ENCODE measurements around the gene LRWD1.

The LRWD1 gene

GRCh38 chr7:102464577-102465280, at the start of gene LRWD1, which contains the start of gene ALKBH4:
Gene LRWD1, plus strand, starts transcription at chr7:102464984. Its CDS starts 97 bp downstream, at chr7:102465081.
Gene ALKBH4, minus strand, starts transcription at chr7:102464863. Its CDS starts 27 bp downstream, at chr7:102464836.
- peak; percentile 78 for DNase-seq

GRCh38 chr7:102415685-102416225, 49.0 kb upstream of the LRWD1 start:
- DNase-seq: no peak

- DNase-seq: no peak
Measured at GRCh38 chr7:102416406-102416805, 48.4 kb upstream of the LRWD1 start.

GRCh38 chr7:102417105-102417504, 47.7 kb upstream of the LRWD1 start:
- no peak for DNase-seq

DNA sequence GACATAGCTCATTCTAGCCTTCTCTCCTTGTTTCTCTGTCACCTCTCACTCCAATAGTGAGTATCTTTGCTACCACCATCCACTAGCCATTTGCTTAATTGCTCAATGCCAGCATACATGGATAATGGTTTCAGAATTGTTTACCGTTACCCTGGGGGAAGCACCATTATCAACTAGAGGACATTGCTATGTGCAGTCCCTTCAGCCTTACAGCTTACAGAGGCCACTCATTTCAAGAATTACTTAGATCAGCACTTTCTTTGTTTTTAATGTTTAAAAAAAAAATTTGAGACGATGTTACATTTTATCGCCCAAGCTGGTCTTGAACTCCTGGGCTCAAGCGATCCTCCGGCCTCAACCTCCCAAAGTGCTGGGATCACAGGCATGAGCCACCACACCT, 46.2 kb upstream of the LRWD1 start:
- DNase-seq: no peak

DNA sequence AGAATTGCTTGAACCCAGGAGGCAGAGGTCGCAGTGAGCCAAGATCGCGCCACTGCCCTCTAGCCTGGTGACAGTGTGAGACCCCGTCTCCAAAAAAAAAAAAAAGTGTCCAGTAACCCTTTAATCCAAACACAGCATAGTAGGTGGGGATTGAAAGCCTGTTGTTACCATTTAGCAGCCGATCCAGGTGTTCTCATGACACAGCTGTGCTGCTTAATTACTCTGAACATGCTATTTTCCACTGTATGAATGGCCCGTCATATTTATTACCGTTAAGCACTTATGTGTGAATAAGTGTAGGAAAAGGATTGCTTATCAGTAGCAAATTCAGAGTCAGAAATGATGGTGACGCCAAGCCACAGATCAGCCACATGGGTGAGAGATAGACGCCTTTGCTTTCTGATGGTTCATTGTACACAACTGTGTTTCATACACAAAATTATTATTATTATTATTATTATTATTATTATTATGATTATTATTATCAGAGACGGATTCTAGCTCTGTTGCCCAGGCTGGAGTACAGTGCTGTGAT, 43.0 kb upstream of the LRWD1 start:
- DNase-seq: no peak

- no peak for DNase-seq
Measured at GRCh38 chr7:102424129-102424551, 40.6 kb upstream of the LRWD1 start.

DNA sequence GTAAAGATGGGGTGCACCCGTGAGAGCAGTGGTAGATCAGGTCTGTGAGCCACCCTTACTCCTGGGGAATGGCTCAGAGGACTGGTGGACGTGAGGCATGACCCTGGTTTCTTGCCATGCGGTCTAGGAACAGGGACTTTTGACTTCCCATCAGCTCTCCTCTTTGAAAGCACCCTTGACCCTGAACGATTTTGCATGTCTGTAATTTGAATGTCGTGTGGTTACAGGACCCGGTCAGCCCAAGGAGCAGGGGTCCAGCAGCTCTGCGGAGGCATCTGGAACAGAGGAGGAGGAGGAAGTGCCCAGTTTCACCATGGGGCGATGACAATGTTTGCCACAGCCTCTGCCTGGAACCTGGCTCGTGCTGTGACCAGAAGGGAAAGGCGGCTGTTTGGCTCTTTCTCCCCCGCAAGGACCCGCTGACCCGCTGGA, 40.0 kb upstream of the LRWD1 start:
- no peak for DNase-seq

DNA sequence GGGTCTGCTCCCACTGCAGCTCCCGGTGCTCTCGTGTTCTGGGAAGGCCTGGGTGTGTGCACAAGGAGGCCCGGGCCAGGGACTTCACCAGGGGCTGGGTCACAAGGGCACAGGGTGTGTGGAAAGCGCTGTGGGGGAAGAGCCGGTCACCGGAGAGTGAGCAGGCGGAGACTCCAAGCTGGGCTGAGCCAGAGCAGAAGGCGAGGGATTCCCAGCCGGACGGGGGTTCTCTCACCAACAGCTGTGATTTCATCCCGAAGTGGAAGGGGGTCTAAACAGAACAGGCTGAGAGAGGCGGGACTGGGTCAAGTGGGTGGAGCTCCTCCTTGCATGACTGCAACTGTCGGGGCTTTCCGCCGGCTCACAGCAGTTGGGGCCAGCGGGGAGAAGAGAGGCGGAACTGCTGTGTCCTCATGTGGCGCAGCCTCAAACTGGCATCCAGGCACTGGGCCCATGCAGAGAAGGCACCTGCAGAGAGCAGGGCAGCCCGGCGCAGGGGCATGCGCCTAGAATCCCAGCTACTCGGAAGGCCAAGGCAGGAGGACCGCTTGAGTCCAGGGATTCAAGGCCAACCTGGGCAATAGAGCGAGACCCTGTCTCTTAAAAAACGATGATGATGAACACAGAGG, 39.0 kb upstream of the LRWD1 start:
- DNase-seq: no peak

DNA sequence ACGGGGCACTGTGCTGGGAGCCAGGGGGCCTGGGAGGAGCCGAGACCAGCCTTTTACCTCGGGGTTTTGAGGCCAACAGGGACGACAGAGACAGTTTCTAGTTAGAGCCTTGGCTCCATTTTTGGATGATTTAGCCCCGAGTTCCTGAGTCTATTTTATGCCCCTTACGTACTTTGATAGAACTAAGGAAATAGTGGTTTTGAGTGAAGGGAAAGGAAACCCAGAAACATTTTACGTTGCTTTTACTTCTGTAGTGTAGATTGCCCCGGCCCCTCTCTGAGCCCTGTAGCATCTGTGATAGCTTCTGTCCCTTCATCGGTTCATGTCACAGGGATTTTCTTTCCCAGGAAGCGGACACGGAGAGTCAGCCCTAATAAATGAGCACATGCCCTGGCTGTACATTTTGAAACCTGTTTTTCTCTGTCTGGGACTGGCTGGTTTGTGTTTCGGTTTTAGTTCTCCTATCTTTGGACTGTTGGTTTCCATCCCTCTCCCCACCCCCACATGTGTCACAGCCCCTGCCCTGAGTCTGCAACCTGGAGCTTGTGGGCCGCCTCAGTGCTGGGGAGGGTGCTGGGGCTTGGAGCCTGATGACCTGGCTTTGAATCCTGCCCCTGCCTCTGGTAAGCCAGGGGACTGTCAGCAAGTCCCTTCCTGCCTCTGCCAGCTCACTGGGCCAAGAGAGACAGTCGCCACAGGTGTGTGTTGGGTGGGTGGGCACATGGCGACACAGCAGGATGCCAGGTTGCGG, 38.3 kb upstream of the LRWD1 start:
- DNase-seq: no peak

DNA sequence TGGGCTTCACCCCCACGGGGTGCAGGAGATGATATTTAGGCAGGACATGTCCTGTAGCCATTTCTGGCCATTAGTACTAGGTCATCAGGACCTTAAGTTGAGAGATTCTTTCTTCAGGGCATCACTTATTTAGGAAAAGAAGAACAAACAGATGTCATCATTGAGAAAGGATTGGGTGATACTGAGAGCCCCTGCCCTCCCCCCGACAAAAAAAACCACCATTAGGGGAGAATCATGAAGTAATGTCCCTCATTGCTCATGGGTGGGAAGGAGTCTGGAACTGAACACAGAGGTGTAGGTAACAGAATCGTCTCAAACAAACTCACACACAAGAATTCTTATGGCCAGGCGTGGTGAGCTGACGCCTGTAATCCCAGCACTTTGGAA, 37.8 kb upstream of the LRWD1 start:
- DNase-seq: no peak

DNA sequence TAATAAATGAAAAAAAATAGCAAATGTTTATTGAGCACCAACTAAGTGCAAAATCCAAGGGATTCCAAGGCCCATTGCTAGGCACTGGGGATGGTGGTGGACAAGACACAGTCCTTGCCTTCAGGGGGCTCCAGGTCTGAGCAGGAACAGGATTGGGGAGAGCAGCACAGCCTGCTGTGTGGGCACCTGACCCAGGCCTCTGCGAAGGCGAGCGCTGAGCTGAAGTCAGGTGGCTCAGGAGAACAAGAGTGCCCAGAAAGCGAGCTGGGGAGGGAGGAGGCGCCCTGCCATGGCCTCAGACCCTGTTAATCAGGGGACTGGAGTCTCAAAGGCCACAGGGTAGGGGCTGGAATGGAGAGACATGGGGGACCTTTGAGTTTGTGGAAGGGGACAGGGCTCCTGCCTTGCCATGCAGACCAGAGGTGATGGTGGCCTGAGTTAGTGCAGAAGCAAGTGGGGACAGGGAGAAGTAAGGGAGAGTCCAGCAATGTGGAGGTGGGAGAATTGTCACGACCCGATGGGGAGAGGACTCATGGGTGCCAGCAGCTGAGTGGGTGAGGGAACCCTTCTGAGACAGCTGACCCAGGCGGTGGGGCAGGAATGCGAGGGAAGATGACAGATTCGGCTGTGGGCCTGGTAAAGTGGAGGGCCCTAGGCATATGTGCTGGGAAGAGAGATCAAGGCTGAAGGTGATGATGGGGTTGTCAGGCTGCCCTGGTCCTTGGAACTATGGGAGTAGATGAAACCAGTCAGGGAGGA, 35.5 kb upstream of the LRWD1 start:
- no peak for DNase-seq

GRCh38 chr7:102431617-102432298, 33.0 kb upstream of the LRWD1 start:
- peak; percentile 56 for DNase-seq

GRCh38 chr7:102432442-102433218, 32.2 kb upstream of the LRWD1 start:
- no peak for DNase-seq

DNA sequence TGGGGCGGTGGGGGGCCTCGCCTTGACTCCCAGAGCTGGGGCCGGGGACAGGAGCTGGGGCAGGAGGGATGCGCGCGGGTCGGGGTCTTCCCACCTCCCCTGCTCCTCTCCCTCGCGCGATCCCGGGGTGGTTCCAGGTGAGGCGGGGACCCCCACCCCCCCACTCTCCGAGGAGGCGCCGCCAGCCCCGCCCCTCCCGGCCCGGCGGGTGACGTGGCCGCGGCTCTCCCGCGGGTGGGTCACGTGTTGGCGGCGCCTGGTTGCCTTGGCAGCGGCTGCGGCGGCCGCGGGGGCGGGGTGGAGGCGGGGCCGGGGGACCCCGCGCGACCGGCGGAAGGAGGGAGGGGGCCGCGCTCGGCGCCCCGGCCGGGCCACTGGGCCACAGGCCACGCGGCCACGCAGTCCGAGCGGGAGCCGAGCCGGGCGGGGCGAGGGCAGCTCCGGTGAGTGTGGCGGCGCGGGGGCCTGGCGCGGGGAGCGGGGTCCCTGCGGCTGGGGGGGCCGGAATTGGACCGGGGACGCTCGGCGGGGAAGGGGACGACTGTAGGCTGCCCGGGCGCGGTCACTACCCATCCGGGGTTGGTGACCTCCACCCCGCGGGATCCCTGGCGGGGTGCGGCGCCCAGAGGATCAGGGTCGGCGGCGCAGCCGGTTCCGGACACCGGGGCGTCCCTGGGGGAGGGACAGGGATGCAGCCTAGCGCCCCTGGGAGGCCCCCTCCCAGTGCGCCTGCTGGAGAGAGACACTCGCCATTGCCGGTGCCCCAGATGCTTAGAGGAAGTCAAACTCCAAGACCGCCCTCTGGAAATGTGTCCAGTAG, 31.4 kb upstream of the LRWD1 start, which contains the start of gene ORAI2:
ORAI2 (plus strand) TSS at position 357 of the 820 bp plus-strand sequence. CDS start 5,382 bp downstream, outside the sequence.
- DNase-seq: peak; percentile 41

- no peak for DNase-seq
Measured at GRCh38 chr7:102434039-102434486, 30.7 kb upstream of the LRWD1 start.

GRCh38 chr7:102436118-102436517, 28.7 kb upstream of the LRWD1 start:
- no peak for DNase-seq

DNA sequence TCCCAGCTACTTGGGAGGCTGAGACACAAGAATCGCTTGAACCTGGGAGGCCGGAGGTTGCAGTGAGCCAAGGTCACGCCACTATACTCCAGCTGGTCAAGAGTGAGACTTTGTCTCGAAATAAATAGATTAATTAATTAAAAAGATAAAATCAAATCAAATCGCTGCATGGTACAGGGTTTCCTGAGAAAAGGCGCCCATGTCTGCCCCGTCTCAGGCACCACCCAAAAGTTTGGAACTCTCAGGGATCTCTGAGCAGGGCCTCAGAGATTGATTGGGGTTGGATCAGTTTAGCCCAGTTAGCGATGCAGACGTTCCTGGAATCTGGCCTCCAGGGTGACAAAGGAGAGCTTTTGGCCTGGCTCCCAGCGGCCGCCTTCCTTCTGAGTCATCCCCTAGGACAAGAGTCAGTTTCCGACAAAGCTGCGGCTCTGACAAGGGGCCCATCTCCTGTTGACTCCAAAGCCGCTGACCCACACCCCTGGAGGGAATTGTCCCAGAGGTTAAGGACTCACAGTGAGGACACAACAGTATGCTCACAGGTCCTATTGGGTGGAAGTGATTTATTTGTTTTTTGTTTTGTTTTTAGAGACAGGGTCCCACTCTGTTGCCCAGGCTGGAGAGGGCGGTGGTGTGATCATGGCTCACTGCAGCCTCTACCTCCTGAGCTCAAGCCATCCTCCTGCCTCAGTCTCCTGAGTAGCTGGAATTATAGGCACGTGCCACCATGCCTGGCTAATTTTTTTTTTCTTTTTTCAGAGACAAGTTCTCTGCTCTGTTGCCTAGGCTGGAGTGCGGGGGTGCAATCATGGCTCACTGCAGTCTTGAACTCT, 24.6 kb upstream of the LRWD1 start:
- peak; percentile 51 for DNase-seq
